ENCODE data around the gene COBLL1.

COBLL1 gene

GRCh38 chr2:164705412-164706167 lies 136.0 kb downstream of the COBLL1 start:
- no peak for DNase-seq

DNA sequence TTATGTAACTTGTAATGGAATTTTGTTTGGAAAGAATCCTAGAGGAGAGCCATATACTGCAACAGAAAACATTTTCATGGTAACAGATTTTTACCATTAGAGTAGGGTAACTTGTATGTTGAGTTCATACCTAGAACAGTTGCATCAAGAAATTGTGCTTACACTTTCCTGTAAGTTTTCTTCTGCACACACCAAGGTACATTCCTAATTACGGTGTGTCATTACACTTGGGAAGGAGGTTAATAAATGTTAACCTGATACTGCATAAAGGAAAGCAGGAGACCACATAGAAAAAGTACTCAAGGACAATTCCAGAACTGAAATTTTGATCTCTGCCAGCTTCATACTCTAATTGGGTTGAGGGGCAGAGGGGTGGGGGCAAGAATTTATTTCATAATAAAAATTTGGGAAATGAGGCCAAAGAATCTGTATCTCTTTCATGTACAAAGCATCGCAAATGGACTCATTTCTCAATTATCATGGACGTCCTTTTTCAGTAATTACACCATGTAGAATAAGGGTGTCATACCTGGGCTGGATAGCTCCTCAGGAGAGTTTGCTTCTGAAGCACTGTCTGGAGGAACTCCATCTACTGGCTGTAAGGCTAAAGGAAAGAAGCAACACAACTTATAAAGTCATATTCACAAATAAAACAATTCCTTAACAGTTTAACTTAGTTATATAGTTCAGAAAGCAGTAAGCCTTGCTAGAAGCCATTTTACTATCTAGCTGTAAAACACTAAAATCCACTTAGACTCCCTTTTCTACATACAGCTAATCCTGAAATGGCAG lies 137.5 kb downstream of the COBLL1 start:
- no peak for DNase-seq

- no peak for DNase-seq
Measured at GRCh38 chr2:164701565-164701964, 140.1 kb downstream of the COBLL1 start.

- DNase-seq, result no peak
Measured at GRCh38 chr2:164700390-164700789, 141.2 kb downstream of the COBLL1 start.

DNA sequence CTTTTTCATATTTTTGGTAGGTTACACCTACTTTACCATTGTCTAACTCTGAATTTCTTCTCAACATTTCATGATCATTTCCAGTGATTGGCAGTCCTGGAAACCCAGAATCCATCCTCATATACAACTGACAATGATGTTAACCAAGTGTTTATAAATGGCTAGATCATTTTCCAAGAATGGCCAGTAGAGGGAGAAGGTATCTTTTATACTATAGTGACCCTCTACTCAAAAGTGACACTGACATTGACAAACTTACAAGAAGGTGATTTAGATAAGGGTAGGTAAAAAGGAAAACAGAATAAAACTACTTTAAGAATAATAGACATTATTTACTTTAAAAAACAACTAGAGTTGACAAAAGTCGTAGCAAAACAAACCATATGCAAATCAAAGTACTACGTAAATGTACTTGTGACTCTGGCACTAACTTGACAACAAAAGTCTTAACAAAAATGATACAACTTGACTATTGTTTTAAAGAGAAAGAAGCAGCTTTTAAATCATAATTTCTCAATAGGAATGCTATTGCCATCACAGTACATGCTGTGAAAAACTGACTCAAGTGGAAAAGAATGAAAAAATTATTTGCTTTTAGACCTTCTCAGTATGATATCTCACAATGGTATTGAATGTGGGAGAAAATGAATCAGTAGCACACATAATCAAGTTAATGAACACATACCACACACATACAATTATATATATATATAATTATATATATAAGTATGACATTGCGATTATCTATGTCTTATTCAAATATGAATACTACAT lies 143.7 kb downstream of the COBLL1 start:
- DNase-seq, result peak in 1 of 2 donors; percentile 6

DNA sequence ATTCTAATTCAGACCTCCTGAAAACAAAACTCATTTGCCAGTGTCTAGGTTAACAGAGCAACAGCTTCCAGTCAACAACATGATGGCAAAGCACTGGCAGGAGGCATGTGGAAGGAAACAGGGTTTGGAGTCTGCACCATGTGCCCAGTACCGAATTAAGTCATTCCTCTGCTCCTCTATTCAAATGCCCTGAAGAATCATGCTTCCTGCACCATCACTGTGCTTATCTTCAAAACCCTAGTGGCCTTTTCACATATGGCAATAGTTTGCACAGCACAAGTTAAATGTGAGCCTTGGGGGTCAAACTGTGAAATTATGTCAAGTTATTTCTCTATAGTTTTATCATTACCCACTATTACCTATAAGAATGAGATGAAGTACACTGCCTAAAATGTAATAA lies 145.0 kb downstream of the COBLL1 start:
- no peak for DNase-seq

DNA sequence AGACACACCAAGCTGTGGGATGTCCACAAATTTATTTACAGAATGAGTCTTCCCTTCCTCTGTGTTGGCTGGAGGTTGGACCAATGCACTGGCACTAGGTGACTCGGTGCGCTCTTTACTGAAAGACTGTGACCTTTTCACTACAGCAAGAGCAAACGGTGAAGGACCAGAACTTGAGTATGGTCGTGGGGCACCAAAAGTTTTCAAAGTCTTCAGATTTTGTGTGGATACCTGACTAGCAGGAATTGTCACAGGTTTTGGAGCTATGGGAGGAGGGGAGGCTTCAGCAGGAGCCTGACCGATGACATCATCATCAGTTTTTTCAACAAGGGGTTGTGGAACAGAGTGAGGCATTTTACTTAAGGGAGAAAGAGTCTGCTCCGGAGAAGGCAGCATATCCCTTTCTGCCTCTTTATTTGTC lies 147.3 kb downstream of the COBLL1 start:
- DNase-seq, result no peak

- DNase-seq, result no peak
Measured at GRCh38 chr2:164693834-164694233, 147.8 kb downstream of the COBLL1 start.

- DNase-seq, result no peak
Measured at GRCh38 chr2:164693390-164693789, 148.2 kb downstream of the COBLL1 start.

DNA sequence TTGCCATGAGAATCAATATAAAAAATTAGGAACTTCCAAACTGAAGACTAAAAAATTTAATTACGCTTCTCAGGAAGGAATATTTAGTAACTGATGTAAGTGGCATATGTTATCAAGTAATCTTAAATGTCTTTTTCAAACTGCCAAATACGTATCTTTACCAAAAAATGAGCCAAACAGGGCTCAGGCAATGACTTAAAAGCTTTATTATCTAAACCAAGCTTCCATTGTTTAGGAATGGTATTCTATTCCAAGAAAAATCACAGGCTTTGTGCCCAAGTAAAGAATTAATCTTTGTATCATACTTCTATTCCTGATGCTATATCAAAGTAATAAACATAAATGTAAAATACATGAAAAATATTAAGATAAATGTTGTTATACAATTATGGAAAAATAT lies 148.7 kb downstream of the COBLL1 start:
- no peak for DNase-seq

DNA sequence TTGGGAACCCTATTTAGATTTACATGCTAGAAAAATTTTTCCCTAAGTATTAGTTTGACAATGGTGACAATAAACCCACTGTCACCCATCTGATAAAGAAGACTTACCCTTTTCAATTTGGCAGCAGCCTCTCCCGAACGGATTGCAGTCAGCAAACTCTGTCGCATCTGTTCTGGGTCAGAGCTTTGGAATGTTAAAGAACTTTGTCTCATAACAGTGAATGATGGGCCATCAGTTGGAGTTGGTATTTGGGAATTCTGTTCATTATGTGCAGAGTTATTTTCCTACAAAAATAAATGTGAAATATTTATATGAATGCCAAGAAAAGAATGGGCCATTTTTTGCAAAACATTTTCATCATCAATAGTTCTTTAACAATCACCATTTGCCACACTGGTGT lies 149.5 kb downstream of the COBLL1 start:
- no peak for DNase-seq

DNA sequence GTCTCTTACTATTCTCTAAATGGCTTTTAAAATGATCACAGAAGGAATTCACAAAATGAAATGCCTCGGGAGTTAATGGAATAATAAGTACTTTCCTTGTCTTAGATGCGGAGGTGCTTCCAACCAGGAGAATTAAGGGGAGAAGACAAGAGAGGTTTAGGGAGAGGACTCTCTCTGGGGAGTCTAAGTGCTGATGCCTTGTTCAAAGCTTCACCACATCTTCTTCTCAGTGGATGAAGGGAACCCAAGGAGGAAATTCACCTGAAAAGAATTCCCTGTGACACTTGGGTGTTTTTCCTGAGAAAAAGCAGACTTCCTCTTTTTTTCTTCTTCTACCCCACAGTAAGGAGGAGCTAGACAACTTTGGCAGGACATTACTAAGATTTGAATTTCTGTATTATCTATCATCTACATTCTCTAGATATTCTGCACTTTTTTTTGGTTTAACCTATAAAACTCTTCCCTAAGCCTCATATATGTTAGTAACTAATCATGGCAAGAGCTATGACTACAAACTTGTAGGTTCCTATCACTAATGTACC lies 150.2 kb downstream of the COBLL1 start:
- DNase-seq, result no peak

GRCh38 chr2:164690361-164690760 lies 151.3 kb downstream of the COBLL1 start:
- DNase-seq, result no peak

DNA sequence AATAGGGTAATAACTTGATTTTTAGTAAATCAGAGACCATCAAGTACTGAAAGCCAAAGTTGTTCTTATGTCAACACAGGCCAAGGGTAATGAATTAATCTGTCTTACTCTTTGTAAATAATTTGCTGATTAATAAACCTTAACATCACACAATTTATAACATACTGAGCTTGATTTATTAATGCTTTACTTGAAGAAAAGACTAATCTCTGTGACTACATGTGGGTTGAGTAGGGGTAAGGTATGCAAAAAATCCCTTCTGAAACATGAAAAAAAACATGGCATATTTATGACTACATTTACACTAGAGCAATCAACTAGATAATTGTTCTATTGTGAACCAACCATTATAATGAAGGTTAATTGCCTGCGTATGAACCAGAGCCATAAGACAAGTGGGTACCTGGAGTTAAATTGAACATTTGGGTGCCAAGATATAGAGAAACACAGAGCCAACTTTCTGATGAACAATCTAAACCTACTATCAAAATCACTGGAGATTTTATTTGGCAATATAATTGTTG lies 152.7 kb downstream of the COBLL1 start:
- DNase-seq, result no peak

DNA sequence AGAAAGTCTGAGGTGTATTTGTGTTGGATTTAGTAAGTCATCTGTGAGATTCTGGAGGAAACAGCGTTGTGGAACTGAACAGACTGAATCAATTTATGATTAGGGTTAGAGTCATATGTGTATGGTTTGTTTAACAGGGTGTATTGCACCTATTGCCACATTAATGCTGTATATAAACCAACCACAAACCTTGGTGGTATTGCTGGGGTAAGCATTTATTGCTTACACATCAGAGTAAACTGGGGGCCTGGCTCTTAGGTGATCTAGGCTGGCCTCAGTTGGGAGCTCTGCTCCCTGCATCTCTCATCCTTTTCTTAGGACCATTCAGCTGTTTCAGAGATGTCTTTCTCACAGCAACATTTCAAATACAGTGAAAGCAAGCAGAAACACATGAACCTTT lies 160.6 kb downstream of the COBLL1 start:
- no peak for DNase-seq

DNA sequence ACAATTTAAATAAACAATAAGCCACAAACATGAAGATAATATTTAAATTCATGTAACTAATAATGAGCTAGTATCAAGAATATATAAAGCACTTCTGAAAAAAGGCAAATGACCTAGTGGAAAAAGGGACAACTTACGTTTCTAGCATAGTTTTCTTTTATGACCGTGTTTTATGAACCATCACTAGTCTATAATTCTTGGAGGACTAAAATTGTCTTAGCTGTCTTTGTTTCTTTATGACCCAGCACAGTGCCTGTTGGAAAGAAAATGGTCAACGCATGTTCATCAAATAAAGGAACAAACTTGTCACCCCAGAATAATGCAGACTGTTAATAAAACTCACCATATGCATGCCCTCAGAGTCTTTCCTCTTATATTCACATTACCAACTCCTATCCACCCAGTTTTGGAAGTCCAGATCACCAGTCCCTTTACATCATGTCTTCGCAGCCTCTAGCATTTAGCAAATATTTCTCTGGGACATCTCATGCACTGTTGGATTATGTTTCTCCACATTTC lies 162.9 kb downstream of the COBLL1 start:
- DNase-seq, result no peak

GRCh38 chr2:164677733-164678132 lies 163.9 kb downstream of the COBLL1 start:
- DNase-seq, result no peak

- DNase-seq, result no peak
Measured at GRCh38 chr2:164677271-164677670, 164.4 kb downstream of the COBLL1 start.

DNA sequence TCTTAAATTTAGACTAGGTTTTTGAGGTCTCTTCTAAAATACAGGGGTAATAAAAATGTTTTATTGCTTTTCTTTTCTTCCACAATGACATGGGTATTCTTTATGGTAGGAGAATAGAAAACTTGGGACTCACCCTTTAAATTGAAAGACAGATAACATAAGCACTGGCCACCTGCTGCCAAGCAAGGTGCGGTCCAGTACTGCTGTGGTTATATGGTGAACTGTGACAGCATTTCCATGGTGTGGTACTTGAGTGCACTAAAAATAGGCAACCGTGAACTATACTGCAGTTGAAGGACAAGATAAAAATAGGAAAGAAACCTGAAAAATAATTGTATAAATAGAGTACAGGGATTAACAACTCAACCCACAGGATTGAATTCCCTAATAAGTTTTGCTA lies 165.9 kb downstream of the COBLL1 start:
- DNase-seq, result no peak

- no peak for DNase-seq
Measured at GRCh38 chr2:164675027-164675426, 166.6 kb downstream of the COBLL1 start.

DNA sequence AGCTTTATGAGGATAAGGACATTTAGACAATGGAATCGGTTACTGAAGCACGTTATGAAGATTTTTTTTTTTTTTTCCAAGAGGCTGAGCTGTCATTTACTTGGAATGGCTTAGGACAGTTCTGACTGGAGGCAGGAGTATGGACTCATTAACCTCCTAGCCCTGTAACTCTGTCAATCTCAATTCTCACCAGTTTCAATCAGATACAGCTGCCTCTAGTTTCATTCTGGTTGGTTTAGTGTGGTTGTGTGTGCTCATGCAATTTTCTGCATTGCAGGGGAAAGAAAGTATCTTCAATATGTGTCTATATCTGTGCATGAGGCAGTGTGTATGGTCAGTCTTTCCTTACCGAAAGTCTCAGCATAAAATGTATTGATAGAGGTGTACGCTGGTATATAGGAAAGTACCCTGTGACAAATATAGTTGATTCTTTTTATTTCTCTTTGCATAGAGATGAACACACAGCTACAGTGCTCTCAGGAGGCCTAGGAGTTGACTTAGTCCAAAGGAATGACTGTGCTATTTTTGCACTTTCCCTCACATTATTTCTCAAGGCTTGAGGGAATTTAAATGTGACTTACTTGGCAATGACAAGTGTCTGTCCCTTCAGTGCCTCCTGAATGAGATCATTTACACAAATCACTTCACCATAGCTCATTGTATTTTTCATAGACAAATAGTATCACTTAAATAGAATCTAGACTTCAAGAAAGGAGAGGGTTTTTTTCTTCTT lies 169.8 kb downstream of the COBLL1 start:
- no peak for DNase-seq

DNA sequence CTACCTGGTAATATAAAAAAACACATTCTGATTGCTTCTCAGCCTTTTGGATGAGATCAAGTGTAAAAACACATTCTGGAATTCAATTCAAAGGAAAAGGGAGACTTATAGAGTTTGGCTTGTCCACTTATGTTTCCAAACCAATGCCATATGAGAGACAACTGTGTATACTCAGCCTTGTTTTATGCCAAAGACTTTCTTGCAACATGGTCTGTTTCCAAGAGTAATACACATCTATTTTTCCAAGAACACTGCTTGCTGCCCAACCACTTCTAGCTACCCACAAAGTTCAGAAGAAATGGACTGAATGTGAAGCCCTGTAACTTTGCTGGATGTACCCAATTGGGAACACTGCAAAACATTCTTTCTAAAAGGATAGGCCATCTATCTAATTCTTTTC lies 172.3 kb downstream of the COBLL1 start:
- DNase-seq, result no peak

Measured in hippocampal formation (tissue), 2 donors.